NCI-H1930 (cell line): ENCODE data around the gene SPTAN1.
"Not testable (repeated sequence)": the region's sequence is repeated elsewhere in the genome, so short reads cannot be mapped to it uniquely, and the experiment has no call there.

Experiments
- DNase-seq, 2 experiments: peaks; one replicate each; lab custom pipeline; 2025; lab: John Stamatoyannopoulos, UW

Gene SPTAN1

GRCh38 chr9:128552153-128552743, at the start of gene SPTAN1:
TSS of gene SPTAN1 (plus strand) at chr9:128552587. CDS start at chr9:128566741, 14,154 bp downstream.
- DNase-seq = peak; percentile 73 to 92

GRCh38 chr9:128503415-128503825, 49.0 kb upstream of the SPTAN1 start:
- not testable (repeated sequence) for DNase-seq

GRCh38 chr9:128503870-128504269, 48.5 kb upstream of the SPTAN1 start:
- no peak for DNase-seq

- peak; percentile 86 to 93 for DNase-seq
Observed at GRCh38 chr9:128504485-128505413, 47.6 kb upstream of the SPTAN1 start, which contains the start of gene GLE1. TSS of gene GLE1 (plus strand) at chr9:128504719. CDS start at chr9:128504806, 87 bp downstream.

- no peak for DNase-seq
Observed at GRCh38 chr9:128505414-128505765, 47.0 kb upstream of the SPTAN1 start.

GRCh38 chr9:128505906-128506305, 46.5 kb upstream of the SPTAN1 start:
- DNase-seq = not testable (repeated sequence)

GRCh38 chr9:128512820-128513219, 39.6 kb upstream of the SPTAN1 start:
- no peak for DNase-seq

- no peak for DNase-seq
Observed at GRCh38 chr9:128521956-128522355, 30.4 kb upstream of the SPTAN1 start.

GRCh38 chr9:128523199-128523925, 29.0 kb upstream of the SPTAN1 start:
- DNase-seq = no peak

GRCh38 chr9:128526720-128527119, 25.7 kb upstream of the SPTAN1 start:
- no peak for DNase-seq

GRCh38 chr9:128528445-128529160, 23.8 kb upstream of the SPTAN1 start:
- no peak for DNase-seq

GRCh38 chr9:128529191-128529590, 23.2 kb upstream of the SPTAN1 start:
- no peak for DNase-seq

- DNase-seq = no peak
Observed at GRCh38 chr9:128532581-128532980, 19.8 kb upstream of the SPTAN1 start.

- no peak for DNase-seq
Observed at GRCh38 chr9:128540634-128541360, 11.6 kb upstream of the SPTAN1 start.

GRCh38 chr9:128546504-128546903, 5.9 kb upstream of the SPTAN1 start:
- DNase-seq = no peak

- no peak for DNase-seq
Observed at GRCh38 chr9:128548876-128549275, 3.5 kb upstream of the SPTAN1 start.

- DNase-seq = no peak
Observed at GRCh38 chr9:128550226-128550625, 2.2 kb upstream of the SPTAN1 start.

GRCh38 chr9:128550770-128551656, 1.4 kb upstream of the SPTAN1 start:
- DNase-seq = no peak

GRCh38 chr9:128551657-128552152, 682 bp upstream of the SPTAN1 start:
- no peak for DNase-seq
